Heart left ventricle (tissue), 13 donors: ENCODE measurements around the gene NFIX.

ENCODE experiments used
- POLR2A ChIP-seq, 2 donors: fragments of 450-650 bp; IDR thresholded peaks; one replicate each; pipeline ENCODE4 v1.6.1; 2017; ENCODE audit warnings: antibody characterized with exemption in 2 of 2, mild to moderate bottlenecking in 2 of 2, moderate library complexity in 2 of 2
- TF ChIP-seq, protein P1 (sequence below), 12 donors: fragments of 200-600 bp; sonication (generic) in 4 of 12; IDR thresholded peaks; one replicate each; pipeline versions ENCODE4 v1.5.0 to v1.8.0; 2018 to 2022; ENCODE audit warnings: antibody characterized with exemption in 12 of 12, mild to moderate bottlenecking in 5 of 12
- donor health status: ischemic (EF 13 %, LVEDD 7.1; RV severe dilation, severe dysfunction).
- donor health status: DM: no; HTN: yes; CAD: no.
- donor health status: DM: no; HTN: no; CAD: no.
- donor health status: ischemic (EF 25% LVEDD 6.9; RV normal size, moderate dysfunction).
- donor health status: ischemic (EF 25% LVEDD 5.7; RV mildly dilated, moderate dysfunction).
- donor health status: ischemic (EF 35%, LVEDD 5.7; RV mildly dilated, moderate dysfunction).
- donor health status: nonischemic (EF 11% LVEDD 7.7; RV severe dilation, severe dysfunction).
- donor health status: DM: yes; HTN: yes; CAD: no.
- donor health status: PGD.
- donor health status: ischemic (EF 29% LVEDD 5.4; RV normal size, mild dysfunction).
- donor health status: nonischemic (EF 23%, LVEDD 6.1; RV moderate dilation, normal function).

DNA sequence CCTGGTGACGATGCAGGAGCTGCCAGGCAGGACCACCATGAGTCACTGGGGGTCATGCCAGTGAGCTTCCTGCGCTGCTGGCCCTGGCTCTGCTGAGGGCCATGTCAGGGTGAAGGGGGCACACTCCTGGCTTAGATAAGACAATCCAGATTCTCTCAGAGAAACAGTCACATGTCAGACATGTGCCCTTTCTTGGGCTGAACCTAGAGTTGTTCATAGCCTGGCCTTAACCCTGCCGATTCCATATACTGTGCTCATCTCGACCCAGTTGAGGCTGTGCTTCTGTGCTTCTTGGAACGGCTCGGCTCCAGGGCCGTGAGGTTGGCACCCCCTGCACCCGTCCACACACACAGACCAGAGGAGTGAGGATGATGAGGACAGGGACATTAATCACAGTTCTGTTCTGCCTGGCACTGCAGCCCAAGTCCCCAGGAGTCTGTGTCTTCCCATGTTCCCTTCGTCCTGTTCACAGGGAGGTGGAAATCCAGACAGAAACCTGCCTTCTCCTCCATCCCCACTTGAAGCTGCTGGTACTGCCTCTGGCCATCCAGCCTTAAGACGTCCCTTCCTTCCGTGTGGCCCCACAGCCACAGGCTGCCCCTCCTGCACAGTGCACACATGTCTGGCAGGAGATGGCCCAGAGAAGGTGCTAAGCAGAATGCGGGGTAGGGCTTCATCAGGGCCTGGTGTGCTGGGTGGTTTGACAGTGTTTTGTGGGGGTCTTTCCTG is 57.3 kb downstream of the NFIX start:
- TF ChIP-seq, protein P1, sequence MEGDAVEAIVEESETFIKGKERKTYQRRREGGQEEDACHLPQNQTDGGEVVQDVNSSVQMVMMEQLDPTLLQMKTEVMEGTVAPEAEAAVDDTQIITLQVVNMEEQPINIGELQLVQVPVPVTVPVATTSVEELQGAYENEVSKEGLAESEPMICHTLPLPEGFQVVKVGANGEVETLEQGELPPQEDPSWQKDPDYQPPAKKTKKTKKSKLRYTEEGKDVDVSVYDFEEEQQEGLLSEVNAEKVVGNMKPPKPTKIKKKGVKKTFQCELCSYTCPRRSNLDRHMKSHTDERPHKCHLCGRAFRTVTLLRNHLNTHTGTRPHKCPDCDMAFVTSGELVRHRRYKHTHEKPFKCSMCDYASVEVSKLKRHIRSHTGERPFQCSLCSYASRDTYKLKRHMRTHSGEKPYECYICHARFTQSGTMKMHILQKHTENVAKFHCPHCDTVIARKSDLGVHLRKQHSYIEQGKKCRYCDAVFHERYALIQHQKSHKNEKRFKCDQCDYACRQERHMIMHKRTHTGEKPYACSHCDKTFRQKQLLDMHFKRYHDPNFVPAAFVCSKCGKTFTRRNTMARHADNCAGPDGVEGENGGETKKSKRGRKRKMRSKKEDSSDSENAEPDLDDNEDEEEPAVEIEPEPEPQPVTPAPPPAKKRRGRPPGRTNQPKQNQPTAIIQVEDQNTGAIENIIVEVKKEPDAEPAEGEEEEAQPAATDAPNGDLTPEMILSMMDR (IDR thresholded peaks at IDR 0.05), result no peak
- TF ChIP-seq POLR2A (IDR thresholded peaks at IDR 0.05), result no peak
